OCI-LY3 (cell line): ENCODE results near the gene NAP1L1.

ENCODE experiments used
- H2AFZ ChIP-seq: fragments of 200-600, 300-600 bp; shearing (Covaris generic); 2 replicates; pipeline ENCODE4 v1.6.0; 2014; ENCODE audit warnings: antibody characterized with exemption, low read depth, low read length
- H3K27ac ChIP-seq: fragments of 200-600, 300-600 bp; sonication (generic); 2 replicates; pipeline ENCODE4 v1.5.1; 2014; ENCODE audit warnings: mild to moderate bottlenecking, low read length, moderate library complexity, mixed read lengths
- H3K27me3 ChIP-seq: fragments of 200-600, 300-600 bp; sonication (generic); 2 replicates; pipeline ENCODE4 v1.6.1; 2014; ENCODE audit warnings: low read depth, low read length, mixed read lengths
- H3K36me3 ChIP-seq: fragments of 200-600, 300-600 bp; sonication (generic); replicated peaks from 2 replicates; pipeline ENCODE3; 2014; ENCODE audit warnings: low read depth, low read length, mixed read lengths
- H3K4me1 ChIP-seq: fragments of 300-600, 200-600 bp; sonication (generic); 2 replicates; pipeline ENCODE4 v1.6.1; 2014; ENCODE audit warnings: low read length, mixed read lengths
- H3K4me2 ChIP-seq: fragments of 200-600, 300-600 bp; sonication (generic); 2 replicates; pipeline ENCODE4 v1.6.1; 2014; ENCODE audit warnings: low read length, mixed read lengths
- H3K4me3 ChIP-seq: fragments of 300-600, 200-600 bp; sonication (generic); 2 replicates; pipeline ENCODE4 v1.5.1; 2014; ENCODE audit warnings: antibody characterized with exemption, mild to moderate bottlenecking, low read length, moderate library complexity
- H3K79me2 ChIP-seq: fragments of 300-600, 200-600 bp; shearing (Covaris generic); 2 replicates; pipeline ENCODE4 v1.6.1; 2014; ENCODE audit warnings: mild to moderate bottlenecking, low read length, mixed read lengths
- H3K9ac ChIP-seq: fragments of 300-600, 200-600 bp; shearing (Covaris generic); 2 replicates; pipeline ENCODE4 v1.6.0; 2014; ENCODE audit warnings: mild to moderate bottlenecking, low read length, moderate library complexity
- H3K9me3 ChIP-seq: fragments of 200-600, 300-600 bp; shearing (Covaris generic); 2 replicates; pipeline ENCODE4 v1.6.1; 2014; ENCODE audit warnings: low read length, mixed read lengths; ENCODE audit not compliant: insufficient read depth
- H4K20me1 ChIP-seq: fragments of 200-600, 300-600 bp; sonication (generic); 2 replicates; pipeline ENCODE4 v1.6.1; 2016; ENCODE audit warnings: low read length, mixed read lengths; ENCODE audit not compliant: insufficient read depth
- EZH2phosphoT487 ChIP-seq: fragments of 200-600 bp; shearing (Covaris generic); IDR thresholded peaks from 2 replicates; pipeline ENCODE4 v1.6.1; 2018; ENCODE audit warnings: antibody characterized with exemption, mixed run types, low read depth
- TF ChIP-seq, protein P1 (sequence below): fragments of 200-600, 300-600 bp; sonication (generic); IDR thresholded peaks from 2 replicates; pipeline ENCODE4 v1.5.1; 2014; ENCODE audit warnings: antibody characterized with exemption, low read length, low read depth

Gene NAP1L1, protein sequence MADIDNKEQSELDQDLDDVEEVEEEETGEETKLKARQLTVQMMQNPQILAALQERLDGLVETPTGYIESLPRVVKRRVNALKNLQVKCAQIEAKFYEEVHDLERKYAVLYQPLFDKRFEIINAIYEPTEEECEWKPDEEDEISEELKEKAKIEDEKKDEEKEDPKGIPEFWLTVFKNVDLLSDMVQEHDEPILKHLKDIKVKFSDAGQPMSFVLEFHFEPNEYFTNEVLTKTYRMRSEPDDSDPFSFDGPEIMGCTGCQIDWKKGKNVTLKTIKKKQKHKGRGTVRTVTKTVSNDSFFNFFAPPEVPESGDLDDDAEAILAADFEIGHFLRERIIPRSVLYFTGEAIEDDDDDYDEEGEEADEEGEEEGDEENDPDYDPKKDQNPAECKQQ

DNA sequence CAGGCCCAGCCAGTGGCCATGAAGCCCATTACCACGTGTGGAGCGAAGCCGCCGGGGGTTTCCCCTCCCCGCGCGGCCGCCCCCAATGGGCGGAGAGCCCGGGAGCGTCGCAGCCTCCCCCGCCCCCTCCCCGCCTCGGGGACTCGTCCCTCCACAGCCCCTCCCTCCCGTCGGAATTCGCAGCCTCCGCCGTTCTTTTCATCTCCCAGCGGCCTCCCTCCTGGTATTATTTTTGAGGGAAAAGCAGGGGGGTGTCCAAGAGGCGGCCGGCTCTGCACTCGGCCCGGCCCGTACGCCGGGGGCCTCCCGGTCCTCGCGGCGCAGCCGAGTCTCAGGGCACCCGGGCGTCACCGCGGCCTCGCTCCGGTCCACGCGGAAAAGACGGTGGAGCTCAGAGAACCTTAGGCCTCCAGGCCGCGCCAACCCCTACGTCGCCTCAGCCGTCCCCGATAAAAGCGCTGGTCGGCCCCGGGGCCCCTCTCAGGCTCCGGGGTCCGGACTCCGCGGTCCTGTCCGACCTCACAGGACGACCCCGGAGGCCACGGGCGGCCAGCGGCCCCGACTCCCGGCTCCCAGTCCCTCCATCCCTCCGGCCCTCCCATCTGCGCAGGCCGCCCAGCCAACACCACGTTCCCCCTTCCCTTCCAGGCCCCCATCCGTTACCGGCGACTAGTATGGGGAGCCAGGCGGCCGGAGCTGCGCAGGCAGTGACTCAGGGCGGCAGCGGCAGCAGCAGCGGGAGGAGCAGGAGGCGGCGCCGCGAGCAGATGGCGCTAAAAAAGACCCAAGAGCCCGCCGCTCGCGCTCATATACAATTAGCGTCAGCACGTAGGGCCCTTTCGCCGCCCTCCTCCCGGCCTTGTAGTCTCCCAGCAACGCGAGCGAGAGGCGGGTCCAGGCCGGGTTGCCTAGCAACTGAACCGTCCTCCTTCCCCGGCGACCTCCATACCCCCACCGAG lies at the start of gene NAP1L1:
Gene NAP1L1 (minus strand): TSS at position 782 of the 959 bp plus-strand sequence. CDS start 10,466 bp downstream, outside the sequence.
- peaks cover 53% of the 10 kb centered on the region for H3K79me2 ChIP-seq
- no peaks in the 10 kb centered on the region for H3K27me3 ChIP-seq
- peaks cover 45% of the 10 kb centered on the region for H4K20me1 ChIP-seq
- H3K9ac ChIP-seq: peak within 1 kb of the TSS; percentile 98
- peaks cover 47% of the 10 kb centered on the region for H3K4me1 ChIP-seq
- peak within 1 kb of the TSS; percentile 90 for H2AFZ ChIP-seq
- TF ChIP-seq, protein P1, sequence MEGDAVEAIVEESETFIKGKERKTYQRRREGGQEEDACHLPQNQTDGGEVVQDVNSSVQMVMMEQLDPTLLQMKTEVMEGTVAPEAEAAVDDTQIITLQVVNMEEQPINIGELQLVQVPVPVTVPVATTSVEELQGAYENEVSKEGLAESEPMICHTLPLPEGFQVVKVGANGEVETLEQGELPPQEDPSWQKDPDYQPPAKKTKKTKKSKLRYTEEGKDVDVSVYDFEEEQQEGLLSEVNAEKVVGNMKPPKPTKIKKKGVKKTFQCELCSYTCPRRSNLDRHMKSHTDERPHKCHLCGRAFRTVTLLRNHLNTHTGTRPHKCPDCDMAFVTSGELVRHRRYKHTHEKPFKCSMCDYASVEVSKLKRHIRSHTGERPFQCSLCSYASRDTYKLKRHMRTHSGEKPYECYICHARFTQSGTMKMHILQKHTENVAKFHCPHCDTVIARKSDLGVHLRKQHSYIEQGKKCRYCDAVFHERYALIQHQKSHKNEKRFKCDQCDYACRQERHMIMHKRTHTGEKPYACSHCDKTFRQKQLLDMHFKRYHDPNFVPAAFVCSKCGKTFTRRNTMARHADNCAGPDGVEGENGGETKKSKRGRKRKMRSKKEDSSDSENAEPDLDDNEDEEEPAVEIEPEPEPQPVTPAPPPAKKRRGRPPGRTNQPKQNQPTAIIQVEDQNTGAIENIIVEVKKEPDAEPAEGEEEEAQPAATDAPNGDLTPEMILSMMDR: no peak
- no peak for TF ChIP-seq EZH2phosphoT487
- peak within 1 kb of the TSS; percentile 86 for H3K27ac ChIP-seq
- peaks cover 32% of the 10 kb centered on the region for H3K36me3 ChIP-seq
- peak within 1 kb of the TSS; percentile 94 for H3K4me2 ChIP-seq
- H3K9me3 ChIP-seq: no peaks in the 10 kb centered on the region
- H3K4me3 ChIP-seq: peak within 1 kb of the TSS; percentile 89

DNA sequence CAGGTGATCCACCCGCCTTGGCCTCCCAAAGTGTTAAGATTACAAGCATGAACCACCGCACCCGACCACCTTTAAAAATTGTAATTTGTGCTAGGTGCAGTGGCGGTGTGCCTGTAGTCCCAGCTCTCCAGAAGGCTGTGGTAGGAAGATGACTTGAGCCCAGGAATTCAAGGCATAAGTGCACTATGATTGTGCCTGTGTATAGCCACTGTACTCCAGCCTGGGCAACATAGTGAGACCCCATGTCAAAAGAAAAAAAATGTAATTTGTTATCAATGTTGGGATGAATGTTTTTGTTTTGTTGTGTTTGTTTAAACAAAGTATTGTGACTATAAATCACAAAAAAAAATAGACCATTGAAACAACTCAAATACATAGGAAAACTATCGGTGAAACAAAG lies 43.1 kb upstream of the NAP1L1 start:
- H3K27me3 ChIP-seq: no peaks in the 10 kb centered on the region
- no peaks in the 10 kb centered on the region for H3K36me3 ChIP-seq
- no peaks in the 10 kb centered on the region for H3K9me3 ChIP-seq
- H4K20me1 ChIP-seq: no peaks in the 10 kb centered on the region
- H3K4me1 ChIP-seq: no peaks in the 10 kb centered on the region
- H3K79me2 ChIP-seq: no peaks in the 10 kb centered on the region
- TF ChIP-seq, protein P1: no peak
- TF ChIP-seq EZH2phosphoT487: no peak
- no peak overlapping the region for H3K4me2 ChIP-seq
- H3K9ac ChIP-seq: no peak overlapping the region
- no peak overlapping the region for H3K27ac ChIP-seq
- H2AFZ ChIP-seq: no peak overlapping the region
- no peak overlapping the region for H3K4me3 ChIP-seq

DNA sequence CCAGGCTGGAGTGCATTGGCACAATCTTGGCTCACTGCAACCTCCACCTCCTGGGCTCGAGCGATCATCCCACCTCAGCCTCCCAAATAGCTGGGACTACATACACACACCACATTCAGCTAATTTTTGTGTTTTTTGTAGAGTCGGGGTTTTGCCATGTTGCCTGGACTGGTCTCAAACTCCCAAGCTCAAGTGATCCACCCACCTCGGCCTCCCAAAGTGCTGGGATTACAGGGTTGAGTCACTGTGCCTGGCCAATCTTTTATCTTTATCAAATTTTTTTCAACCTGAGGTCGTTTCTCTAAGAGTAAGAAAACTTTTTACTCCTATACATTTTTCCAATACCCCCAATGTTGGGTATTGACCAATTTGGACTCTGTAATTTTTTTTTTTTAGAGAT lies 40.0 kb upstream of the NAP1L1 start:
- no peak overlapping the region for H3K27ac ChIP-seq
- no peak overlapping the region for H3K4me2 ChIP-seq
- H2AFZ ChIP-seq: no peak overlapping the region
- no peaks in the 10 kb centered on the region for H3K4me1 ChIP-seq
- no peaks in the 10 kb centered on the region for H4K20me1 ChIP-seq
- no peak overlapping the region for H3K4me3 ChIP-seq
- no peak overlapping the region for H3K9ac ChIP-seq
- TF ChIP-seq EZH2phosphoT487: no peak
- TF ChIP-seq, protein P1: no peak
- H3K27me3 ChIP-seq: no peaks in the 10 kb centered on the region
- H3K79me2 ChIP-seq: no peaks in the 10 kb centered on the region
- H3K36me3 ChIP-seq: no peaks in the 10 kb centered on the region
- no peaks in the 10 kb centered on the region for H3K9me3 ChIP-seq
